Measurements from ENCODE around the gene BRME1. TPM values are rescaled to one million over a fixed set of nuclear protein-coding genes. Genes with fewer than 3 reads are reported as not detected.

BRME1 gene
- total and polyA plus RNA-seq, 2 of the 13 experiments (the other 11 are each of a cell fraction or from before 2014, with no cell fraction given), result 0.74 to 1.5 TPM

DNA sequence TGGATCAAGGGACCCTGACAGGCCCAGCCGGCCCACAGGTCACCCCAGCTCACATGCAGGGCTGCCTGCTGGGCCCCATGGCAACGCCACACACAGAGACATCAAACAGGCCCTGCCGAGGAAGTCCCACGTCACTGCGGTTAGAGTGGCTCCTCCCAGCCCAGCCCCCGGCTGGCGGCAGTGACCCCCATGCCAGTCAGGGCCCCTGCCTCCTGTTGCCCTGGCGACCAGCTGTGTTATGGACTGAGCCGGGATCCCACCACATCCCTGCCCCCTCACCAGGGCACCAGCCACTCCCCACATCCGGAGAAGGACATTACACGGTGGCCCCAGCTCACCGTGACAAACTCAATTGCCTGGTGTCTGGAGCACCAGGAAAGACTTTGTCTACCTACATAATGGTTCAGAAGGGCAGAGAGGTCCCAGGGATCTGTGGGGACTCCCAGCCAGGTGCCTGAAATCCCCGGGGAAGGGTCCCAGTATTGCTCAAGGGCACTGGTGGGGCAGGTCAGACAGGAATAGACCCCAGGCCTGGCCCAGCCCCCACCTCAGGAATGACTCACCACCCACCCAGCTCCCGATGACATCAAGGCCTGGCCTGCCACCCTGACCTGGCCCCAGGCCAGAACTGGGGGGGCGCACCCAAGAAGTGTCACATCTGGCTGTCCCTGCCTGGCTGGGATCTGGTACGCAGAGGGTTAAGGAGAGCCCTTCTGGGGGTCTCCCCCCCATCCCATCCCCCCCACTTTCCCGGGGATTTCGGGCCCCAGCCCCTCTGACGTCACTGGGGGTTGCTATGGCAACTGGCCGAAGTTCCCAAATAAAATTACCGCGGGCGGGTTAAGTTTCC is 59.1 kb downstream of the BRME1 start (continued):
- TF ChIP-seq, protein P1, sequence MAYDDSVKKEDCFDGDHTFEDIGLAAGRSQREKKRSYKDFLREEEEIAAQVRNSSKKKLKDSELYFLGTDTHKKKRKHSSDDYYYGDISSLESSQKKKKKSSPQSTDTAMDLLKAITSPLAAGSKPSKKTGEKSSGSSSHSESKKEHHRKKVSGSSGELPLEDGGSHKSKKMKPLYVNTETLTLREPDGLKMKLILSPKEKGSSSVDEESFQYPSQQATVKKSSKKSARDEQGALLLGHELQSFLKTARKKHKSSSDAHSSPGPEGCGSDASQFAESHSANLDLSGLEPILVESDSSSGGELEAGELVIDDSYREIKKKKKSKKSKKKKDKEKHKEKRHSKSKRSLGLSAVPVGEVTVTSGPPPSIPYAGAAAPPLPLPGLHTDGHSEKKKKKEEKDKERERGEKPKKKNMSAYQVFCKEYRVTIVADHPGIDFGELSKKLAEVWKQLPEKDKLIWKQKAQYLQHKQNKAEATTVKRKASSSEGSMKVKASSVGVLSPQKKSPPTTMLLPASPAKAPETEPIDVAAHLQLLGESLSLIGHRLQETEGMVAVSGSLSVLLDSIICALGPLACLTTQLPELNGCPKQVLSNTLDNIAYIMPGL (CRISPR knock-in tag; IDR thresholded peaks at IDR 0.05; ENCODE audit: borderline replicate concordance in 1 of 2, low read depth in 1 of 2), result peak in 1 of 2 experiments; percentile 41; a peak in 3 of 4 replicates
- TF ChIP-seq, protein P2, sequence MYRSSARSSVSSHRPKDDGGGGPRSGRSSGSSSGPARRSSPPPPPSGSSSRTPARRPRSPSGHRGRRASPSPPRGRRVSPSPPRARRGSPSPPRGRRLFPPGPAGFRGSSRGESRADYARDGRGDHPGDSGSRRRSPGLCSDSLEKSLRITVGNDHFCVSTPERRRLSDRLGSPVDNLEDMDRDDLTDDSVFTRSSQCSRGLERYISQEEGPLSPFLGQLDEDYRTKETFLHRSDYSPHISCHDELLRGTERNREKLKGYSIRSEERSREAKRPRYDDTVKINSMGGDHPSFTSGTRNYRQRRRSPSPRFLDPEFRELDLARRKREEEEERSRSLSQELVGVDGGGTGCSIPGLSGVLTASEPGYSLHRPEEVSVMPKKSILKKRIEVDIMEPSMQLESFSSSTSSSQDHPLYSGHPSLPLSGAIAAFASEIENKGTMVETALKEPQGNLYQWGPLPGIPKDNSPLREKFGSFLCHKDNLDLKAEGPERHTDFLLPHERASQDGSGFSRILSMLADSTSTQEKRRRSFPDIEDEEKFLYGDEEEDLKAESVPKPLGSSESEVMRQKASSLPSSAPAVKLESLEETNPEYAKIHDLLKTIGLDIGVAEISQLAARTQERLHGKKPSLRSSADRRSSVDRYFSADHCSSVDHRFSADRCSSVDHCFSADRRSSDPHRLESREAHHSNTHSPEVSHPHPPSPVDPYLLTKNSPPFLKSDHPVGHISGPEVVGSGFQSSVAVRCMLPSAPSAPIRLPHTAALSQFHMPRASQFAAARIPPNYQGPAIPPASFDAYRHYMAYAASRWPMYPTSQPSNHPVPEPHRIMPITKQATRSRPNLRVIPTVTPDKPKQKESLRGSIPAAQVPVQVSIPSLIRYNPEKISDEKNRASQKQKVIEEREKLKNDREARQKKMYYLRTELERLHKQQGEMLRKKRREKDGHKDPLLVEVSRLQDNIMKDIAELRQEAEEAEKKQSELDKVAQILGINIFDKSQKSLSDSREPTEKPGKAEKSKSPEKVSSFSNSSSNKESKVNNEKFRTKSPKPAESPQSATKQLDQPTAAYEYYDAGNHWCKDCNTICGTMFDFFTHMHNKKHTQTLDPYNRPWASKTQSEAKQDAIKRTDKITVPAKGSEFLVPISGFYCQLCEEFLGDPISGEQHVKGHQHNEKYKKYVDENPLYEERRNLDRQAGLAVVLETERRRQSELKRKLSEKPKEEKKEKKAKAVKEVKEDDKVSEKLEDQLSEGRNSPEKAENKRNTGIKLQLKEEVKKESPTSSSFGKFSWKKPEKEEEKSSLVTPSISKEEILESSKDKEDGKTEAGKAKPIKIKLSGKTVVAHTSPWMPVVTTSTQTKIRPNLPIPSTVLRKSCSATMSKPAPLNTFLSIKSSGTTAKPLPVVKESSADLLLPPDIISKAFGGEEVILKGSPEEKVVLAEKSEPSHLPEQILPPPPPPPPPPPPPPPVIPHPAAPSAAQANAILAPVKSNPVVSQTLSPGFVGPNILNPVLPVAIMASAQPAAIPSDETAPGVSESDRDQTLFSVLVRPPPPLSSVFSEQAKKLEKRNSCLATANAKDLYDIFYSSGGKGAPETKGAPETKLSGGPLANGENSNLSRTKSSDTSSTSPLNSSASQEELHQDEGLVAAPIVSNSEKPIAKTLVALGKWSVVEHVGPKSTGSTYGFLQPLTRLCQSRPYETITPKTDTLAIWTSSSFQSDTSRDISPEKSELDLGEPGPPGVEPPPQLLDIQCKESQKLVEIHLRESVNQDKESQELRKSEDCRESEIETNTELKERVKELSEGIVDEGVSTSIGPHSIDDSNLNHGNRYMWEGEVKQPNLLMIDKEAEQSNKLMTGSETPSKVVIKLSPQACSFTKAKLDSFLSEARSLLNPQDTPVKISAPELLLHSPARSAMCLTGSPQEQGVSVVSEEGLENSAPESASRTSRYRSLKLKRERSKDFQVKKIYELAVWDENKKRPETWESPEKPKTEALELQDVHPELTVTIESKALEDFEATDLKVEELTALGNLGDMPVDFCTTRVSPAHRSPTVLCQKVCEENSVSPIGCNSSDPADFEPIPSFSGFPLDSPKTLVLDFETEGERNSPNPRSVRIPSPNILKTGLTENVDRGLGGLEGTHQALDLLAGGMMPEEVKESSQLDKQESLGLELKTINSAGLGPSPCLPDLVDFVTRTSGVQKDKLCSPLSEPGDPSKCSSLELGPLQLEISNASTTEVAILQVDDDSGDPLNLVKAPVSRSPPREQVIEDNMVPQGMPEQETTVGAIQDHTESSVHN (CRISPR knock-in tag; IDR thresholded peaks at IDR 0.05), result no peak; the same call in 1 of the 2 replicates
- TF ChIP-seq ZNF577 (CRISPR knock-in tag; IDR thresholded peaks at IDR 0.05; ENCODE audit: borderline replicate concordance, low read depth) (no peak), ZNF510 (CRISPR knock-in tag; IDR thresholded peaks at IDR 0.05; ENCODE audit: low read depth) (no peak), ISL2 (CRISPR knock-in tag; IDR thresholded peaks at IDR 0.05) (peak; percentile 48; the same call in 1 of the 2 replicates)
- TF ChIP-seq, protein P3, sequence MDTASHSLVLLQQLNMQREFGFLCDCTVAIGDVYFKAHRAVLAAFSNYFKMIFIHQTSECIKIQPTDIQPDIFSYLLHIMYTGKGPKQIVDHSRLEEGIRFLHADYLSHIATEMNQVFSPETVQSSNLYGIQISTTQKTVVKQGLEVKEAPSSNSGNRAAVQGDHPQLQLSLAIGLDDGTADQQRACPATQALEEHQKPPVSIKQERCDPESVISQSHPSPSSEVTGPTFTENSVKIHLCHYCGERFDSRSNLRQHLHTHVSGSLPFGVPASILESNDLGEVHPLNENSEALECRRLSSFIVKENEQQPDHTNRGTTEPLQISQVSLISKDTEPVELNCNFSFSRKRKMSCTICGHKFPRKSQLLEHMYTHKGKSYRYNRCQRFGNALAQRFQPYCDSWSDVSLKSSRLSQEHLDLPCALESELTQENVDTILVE (CRISPR knock-in tag; IDR thresholded peaks at IDR 0.05), result no peak
- TF ChIP-seq, protein P4, sequence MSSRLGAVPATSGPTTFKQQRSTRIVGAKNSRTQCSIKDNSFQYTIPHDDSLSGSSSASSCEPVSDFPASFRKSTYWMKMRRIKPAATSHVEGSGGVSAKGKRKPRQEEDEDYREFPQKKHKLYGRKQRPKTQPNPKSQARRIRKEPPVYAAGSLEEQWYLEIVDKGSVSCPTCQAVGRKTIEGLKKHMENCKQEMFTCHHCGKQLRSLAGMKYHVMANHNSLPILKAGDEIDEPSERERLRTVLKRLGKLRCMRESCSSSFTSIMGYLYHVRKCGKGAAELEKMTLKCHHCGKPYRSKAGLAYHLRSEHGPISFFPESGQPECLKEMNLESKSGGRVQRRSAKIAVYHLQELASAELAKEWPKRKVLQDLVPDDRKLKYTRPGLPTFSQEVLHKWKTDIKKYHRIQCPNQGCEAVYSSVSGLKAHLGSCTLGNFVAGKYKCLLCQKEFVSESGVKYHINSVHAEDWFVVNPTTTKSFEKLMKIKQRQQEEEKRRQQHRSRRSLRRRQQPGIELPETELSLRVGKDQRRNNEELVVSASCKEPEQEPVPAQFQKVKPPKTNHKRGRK (CRISPR knock-in tag; IDR thresholded peaks at IDR 0.05), result no peak
- TF ChIP-seq, protein P5, sequence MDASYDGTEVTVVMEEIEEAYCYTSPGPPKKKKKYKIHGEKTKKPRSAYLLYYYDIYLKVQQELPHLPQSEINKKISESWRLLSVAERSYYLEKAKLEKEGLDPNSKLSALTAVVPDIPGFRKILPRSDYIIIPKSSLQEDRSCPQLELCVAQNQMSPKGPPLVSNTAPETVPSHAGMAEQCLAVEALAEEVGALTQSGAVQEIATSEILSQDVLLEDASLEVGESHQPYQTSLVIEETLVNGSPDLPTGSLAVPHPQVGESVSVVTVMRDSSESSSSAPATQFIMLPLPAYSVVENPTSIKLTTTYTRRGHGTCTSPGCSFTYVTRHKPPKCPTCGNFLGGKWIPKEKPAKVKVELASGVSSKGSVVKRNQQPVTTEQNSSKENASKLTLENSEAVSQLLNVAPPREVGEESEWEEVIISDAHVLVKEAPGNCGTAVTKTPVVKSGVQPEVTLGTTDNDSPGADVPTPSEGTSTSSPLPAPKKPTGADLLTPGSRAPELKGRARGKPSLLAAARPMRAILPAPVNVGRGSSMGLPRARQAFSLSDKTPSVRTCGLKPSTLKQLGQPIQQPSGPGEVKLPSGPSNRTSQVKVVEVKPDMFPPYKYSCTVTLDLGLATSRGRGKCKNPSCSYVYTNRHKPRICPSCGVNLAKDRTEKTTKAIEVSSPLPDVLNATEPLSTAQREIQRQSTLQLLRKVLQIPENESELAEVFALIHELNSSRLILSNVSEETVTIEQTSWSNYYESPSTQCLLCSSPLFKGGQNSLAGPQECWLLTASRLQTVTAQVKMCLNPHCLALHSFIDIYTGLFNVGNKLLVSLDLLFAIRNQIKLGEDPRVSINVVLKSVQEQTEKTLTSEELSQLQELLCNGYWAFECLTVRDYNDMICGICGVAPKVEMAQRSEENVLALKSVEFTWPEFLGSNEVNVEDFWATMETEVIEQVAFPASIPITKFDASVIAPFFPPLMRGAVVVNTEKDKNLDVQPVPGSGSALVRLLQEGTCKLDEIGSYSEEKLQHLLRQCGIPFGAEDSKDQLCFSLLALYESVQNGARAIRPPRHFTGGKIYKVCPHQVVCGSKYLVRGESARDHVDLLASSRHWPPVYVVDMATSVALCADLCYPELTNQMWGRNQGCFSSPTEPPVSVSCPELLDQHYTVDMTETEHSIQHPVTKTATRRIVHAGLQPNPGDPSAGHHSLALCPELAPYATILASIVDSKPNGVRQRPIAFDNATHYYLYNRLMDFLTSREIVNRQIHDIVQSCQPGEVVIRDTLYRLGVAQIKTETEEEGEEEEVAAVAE (CRISPR knock-in tag; IDR thresholded peaks at IDR 0.05; ENCODE audit: borderline replicate concordance), result no peak
